ENCODE results near the gene NRGN. TPM values are rescaled to one million over a fixed set of nuclear protein-coding genes. Genes with fewer than 3 reads are reported as not detected.

Gene NRGN
- total and polyA plus RNA-seq, 2 of the 8 experiments (the other 6 are each of a cell fraction or from before 2014, with no cell fraction given), result 0.60 to 1.0 TPM

DNA sequence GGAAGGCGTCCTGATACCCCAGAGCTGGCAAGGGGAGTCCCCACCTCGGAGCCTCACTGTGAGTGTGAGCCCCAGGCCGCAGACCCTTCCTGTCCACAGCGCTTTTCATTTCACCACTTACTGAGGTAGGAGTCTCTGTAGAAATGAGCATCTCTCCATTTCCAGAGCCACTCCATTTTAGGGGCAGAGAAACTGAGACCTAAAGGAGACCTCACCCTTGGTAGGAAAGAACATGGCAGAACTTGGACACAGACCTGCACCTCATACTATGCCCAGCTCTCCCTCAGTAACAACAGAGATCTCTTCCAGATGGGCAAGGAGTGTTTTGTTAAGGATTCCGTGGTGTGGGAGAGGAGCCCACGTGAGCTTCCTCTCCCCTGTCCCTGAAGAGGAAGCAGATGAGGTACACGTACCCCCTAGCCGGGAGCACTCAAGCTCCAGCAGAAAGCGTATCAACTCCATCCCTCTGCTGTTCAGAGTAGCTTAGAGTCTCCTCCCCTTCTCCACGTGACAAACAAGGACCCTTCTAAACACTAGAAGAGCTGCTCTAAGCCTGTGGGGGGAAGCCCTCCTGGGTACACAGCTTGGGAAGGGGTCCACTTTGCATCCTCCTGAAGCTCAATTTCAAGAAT, 12.8 kb downstream of the NRGN start:
- no peak overlapping the region for H3K27ac ChIP-seq (ENCODE audit: low read depth, low read length)
- H2BK120ac ChIP-seq (replicated peaks; ENCODE audit: low read depth, low read length), result no peak overlapping the region
- DNase-seq (ENCODE audit: low read depth in 1 of 2, low spot score in 2 of 2) (peak in 1 of 2 experiments; percentile 49), FAIRE-seq (peak; percentile 13)
- peaks cover 93 to 100% (median 97%) of the 10 kb centered on the region in 4 experiments for H3K27me3 ChIP-seq (replicated peaks in 1 of 4; ENCODE audit: control insufficient read depth in 3 of 4, extremely low read depth in 1 of 4, insufficient read depth in 3 of 4, low read length in 3 of 4)
- no peaks in the 10 kb centered on the region for H3K79me1 ChIP-seq (ENCODE audit: low read depth, low read length)
- no peak overlapping the region for H4K5ac ChIP-seq (ENCODE audit: insufficient read length, low read depth, low read length)
- H3K79me2 ChIP-seq (ENCODE audit: control insufficient read depth in 1 of 2, insufficient read depth in 2 of 2, low read length in 2 of 2), result no peaks in the 10 kb centered on the region
- peak overlapping the region; percentile 15 to 62 (median 36); a peak in 6 of 8 replicates for H3K4me3 ChIP-seq (ENCODE audit: extremely low read depth in 1 of 4, insufficient read depth in 2 of 4, low read depth in 3 of 4, low read length in 4 of 4)
- H3K56ac ChIP-seq (replicated peaks; ENCODE audit: insufficient read length, low read depth, low read length), result no peak overlapping the region
- H4K20me1 ChIP-seq (replicated peaks in 1 of 2; ENCODE audit: control insufficient read depth in 1 of 2, insufficient read depth in 2 of 2, low read length in 2 of 2), result peaks cover 4 to 21% of the 10 kb centered on the region in 2 experiments
- H4K8ac ChIP-seq (ENCODE audit: extremely low read depth, insufficient read depth, low read length), result no peak overlapping the region
- CTCF ChIA-PET (ENCODE audit: partially characterized antibody), result interaction anchor here (0.6 to 28.0 kb wide), 20 partner anchors 8 to 163 kb away, joined by 3 to 382 read pairs (median 4); partner anchors contain the start of genes NRGN, ROBO3, SIAE and SPA17
- H3K9ac ChIP-seq (replicated peaks in 1 of 4; ENCODE audit: extremely low read depth in 1 of 4, low read depth in 3 of 4, low read length in 3 of 4), result no peak overlapping the region
- POLR2A ChIA-PET (ENCODE audit: partially characterized antibody), result interaction anchor here (0.6 to 2.5 kb wide), 4 partner anchors 8 to 285 kb away, joined by 3 to 11 read pairs (median 4); partner anchors contain the start of gene ESAM
- H2BK5ac ChIP-seq (ENCODE audit: low read depth, low read length), result no peak overlapping the region
- peak overlapping the region; percentile 24; the same call in 1 of the 2 replicates for H3K18ac ChIP-seq (ENCODE audit: extremely low read depth, low read length)
- peaks cover 2% of the 10 kb centered on the region; the same call in 1 of the 2 replicates for H3K23me2 ChIP-seq (ENCODE audit: low read depth, low read length)
- TF ChIP-seq NANOG (IDR thresholded peaks at IDR 0.05; ENCODE audit: insufficient read depth, low read depth, low read length, poor library complexity, severe bottlenecking) (no peak), SUZ12 (IDR thresholded peaks at IDR 0.05; ENCODE audit: low read length) (peak; percentile 60), TAF1 (IDR thresholded peaks at IDR 0.05; ENCODE audit: low read depth, low read length) (no peak), CTBP2 (IDR thresholded peaks at IDR 0.05; ENCODE audit: borderline replicate concordance, insufficient read depth, insufficient read length, low read length) (peak; percentile 16)
- TF ChIP-seq, protein P1, sequence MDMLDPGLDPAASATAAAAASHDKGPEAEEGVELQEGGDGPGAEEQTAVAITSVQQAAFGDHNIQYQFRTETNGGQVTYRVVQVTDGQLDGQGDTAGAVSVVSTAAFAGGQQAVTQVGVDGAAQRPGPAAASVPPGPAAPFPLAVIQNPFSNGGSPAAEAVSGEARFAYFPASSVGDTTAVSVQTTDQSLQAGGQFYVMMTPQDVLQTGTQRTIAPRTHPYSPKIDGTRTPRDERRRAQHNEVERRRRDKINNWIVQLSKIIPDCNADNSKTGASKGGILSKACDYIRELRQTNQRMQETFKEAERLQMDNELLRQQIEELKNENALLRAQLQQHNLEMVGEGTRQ (IDR thresholded peaks at IDR 0.05; ENCODE audit: low read length), result peak; percentile 67
- no peak overlapping the region for H3K14ac ChIP-seq (ENCODE audit: insufficient read length)
- H4K91ac ChIP-seq (replicated peaks; ENCODE audit: insufficient read length, low read length), result no peak overlapping the region
- H2BK12ac ChIP-seq (ENCODE audit: low read depth, low read length), result peak overlapping the region; percentile 33; the same call in 1 of the 2 replicates
- H3K36me3 ChIP-seq (ENCODE audit: control insufficient read depth in 2 of 4, insufficient read depth in 4 of 4, low read length in 3 of 4), result no peaks in the 10 kb centered on the region
- H2AFZ ChIP-seq (ENCODE audit: low read length), result no peak overlapping the region
- peaks cover 6 to 27% (median 11%) of the 10 kb centered on the region in 4 experiments for H3K4me1 ChIP-seq (replicated peaks in 1 of 4; ENCODE audit: control insufficient read depth in 3 of 4, insufficient read depth in 4 of 4, low read length in 3 of 4)
- peak overlapping the region; percentile 68 to 81 for H3K4me2 ChIP-seq (ENCODE audit: insufficient read depth in 1 of 2, low read depth in 2 of 2, low read length in 2 of 2)
- H2BK15ac ChIP-seq (ENCODE audit: low read length), result no peak overlapping the region; the same call in 1 of the 2 replicates
- H3K9me3 ChIP-seq (ENCODE audit: insufficient read depth in 2 of 2, low read depth in 1 of 2, low read length in 1 of 2), result no peaks in the 10 kb centered on the region
- 7% methylated on average over 9 of the region's 10 CpGs; no CpG with 5 or more reads in 1 of the 2 experiments for WGBS, 2 experiments (ENCODE audit: extremely low coverage in 1 of 2, insufficient coverage in 1 of 2, insufficient read length in 1 of 2, insufficient replicate concordance in 2 of 2, low coverage in 1 of 2, low lambda C conversion rate in 2 of 2, missing lambda C conversion rate in 1 of 2)
- no peak overlapping the region for H2BK20ac ChIP-seq (ENCODE audit: low read length)
- no peak overlapping the region for H2AK5ac ChIP-seq (ENCODE audit: low read depth, low read length)
- no peak overlapping the region for H3K23ac ChIP-seq (ENCODE audit: insufficient read length)
- no peak overlapping the region for H3K4ac ChIP-seq (replicated peaks; ENCODE audit: insufficient read length, low read depth, low read length)
